ENCODE data around the gene GGT7.
"Not testable (repeated sequence)": the region's sequence is repeated elsewhere in the genome, so short reads cannot be mapped to it uniquely, and the experiment has no call there.

The GGT7 gene

DNA sequence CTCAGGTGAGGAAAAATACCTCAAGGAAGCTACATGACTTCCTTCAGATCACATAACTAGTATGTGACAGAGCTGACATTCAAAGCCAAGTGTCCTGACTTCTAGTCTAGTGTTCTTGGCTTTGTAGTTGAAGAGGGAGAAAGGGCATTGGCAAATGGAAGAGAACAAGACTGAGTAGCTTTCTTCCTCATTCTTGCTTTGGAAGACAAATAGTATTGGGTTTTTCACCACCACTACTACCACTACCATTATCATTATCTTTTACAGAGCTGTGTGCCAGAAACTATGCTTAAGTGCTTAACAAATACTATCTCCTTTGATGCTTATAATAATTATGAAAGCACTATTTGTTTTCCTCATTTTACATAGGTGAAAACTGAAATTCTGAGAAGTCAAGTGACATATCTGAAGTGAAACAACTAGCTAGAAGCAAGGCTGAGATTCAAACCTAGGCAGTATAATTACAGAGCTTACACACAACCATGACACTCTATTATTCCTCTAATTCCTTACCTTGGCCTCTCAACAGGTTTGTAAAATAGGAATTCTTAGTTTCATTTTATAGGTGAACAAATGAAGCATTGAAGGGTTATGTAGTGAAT lies 10.5 kb upstream of the GGT7 start:
- no peak overlapping the region for H3K4me3 ChIP-seq (ENCODE audit: low read depth, low read length)
- TF ChIP-seq, protein P1, sequence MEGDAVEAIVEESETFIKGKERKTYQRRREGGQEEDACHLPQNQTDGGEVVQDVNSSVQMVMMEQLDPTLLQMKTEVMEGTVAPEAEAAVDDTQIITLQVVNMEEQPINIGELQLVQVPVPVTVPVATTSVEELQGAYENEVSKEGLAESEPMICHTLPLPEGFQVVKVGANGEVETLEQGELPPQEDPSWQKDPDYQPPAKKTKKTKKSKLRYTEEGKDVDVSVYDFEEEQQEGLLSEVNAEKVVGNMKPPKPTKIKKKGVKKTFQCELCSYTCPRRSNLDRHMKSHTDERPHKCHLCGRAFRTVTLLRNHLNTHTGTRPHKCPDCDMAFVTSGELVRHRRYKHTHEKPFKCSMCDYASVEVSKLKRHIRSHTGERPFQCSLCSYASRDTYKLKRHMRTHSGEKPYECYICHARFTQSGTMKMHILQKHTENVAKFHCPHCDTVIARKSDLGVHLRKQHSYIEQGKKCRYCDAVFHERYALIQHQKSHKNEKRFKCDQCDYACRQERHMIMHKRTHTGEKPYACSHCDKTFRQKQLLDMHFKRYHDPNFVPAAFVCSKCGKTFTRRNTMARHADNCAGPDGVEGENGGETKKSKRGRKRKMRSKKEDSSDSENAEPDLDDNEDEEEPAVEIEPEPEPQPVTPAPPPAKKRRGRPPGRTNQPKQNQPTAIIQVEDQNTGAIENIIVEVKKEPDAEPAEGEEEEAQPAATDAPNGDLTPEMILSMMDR (IDR thresholded peaks at IDR 0.05; ENCODE audit: insufficient read depth, low read depth, low read length, missing control alignments) = no peak
- no peak for DNase-seq (ENCODE audit: low read depth)

DNA sequence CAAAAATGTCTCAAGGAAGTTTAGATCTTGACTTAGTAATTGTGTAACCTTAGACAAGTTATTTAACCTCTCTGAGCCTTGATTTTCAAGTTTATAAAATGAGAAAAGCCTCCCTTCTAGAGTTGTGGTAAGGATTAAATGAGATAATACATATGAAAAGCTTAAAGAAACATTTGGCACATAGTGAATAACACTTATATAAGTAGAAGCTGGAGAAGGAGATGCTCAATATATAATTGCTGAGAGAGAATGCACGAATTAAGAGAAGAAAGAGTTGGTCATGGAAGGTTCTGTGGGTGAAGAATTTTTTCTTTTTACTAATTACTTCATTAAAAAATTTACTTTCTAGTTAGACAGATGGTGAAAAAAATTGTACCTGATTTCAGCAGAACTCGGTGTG lies 9.0 kb upstream of the GGT7 start:
- no peak for DNase-seq (ENCODE audit: low read depth)
- TF ChIP-seq, protein P1 (IDR thresholded peaks at IDR 0.05; ENCODE audit: insufficient read depth, low read depth, low read length, missing control alignments) = no peak
- H3K4me3 ChIP-seq (ENCODE audit: low read depth, low read length) = no peak overlapping the region

DNA sequence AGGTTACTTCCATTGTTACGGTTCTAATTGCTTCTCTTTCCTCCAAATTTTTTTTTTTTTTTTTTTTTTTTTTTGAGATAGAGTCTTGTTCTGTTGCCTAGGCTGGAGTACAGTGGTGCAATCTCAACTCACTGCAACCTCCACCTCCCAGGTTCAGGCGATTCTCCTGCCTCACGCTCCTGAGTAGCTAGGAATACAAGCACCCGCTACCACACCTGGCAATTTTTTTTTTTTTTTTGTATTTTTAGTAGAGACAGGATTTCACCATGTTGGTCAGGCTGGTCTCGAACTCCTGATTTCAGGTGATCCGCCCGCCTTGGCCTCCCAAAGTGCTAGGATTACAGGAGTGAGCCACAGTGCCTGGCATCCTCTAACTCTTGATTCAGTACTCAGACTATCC lies 8.3 kb upstream of the GGT7 start:
- not testable (repeated sequence) for H3K4me3 ChIP-seq (ENCODE audit: low read depth, low read length); DNase-seq (ENCODE audit: low read depth)

DNA sequence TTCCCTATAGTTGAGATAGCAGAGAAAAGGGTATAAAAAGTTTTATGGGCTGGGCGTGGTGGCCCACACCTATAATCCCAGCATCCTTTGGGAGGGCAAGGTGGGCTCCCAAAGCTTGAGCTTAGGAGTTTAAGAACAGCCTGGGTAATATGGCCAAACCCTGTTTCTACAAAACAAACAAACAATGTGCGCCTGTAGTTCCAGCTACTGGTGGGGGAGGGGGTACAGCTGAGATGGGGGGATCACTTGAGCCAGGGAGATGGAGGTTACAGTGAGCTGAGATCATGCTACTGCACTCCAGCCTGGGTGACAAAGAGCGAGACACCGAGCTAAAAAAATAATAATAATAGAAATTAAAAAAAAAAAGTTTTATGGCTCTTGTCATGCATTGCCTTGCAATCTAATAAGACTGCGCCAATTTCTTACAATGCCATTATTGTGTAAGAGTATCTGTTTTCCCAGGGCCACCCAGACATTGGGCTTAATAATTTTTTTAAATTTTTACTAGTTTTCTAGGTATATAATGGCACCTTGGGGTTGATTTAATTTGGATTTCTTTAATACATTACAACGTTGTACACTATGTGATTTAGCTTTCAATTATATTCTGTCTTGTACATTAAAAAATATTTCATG lies 7.7 kb upstream of the GGT7 start:
- no peak for DNase-seq (ENCODE audit: low read depth)
- no peak overlapping the region for H3K4me3 ChIP-seq (ENCODE audit: low read depth, low read length)
- TF ChIP-seq, protein P1 (IDR thresholded peaks at IDR 0.05; ENCODE audit: insufficient read depth, low read depth, low read length, missing control alignments) = no peak

DNA sequence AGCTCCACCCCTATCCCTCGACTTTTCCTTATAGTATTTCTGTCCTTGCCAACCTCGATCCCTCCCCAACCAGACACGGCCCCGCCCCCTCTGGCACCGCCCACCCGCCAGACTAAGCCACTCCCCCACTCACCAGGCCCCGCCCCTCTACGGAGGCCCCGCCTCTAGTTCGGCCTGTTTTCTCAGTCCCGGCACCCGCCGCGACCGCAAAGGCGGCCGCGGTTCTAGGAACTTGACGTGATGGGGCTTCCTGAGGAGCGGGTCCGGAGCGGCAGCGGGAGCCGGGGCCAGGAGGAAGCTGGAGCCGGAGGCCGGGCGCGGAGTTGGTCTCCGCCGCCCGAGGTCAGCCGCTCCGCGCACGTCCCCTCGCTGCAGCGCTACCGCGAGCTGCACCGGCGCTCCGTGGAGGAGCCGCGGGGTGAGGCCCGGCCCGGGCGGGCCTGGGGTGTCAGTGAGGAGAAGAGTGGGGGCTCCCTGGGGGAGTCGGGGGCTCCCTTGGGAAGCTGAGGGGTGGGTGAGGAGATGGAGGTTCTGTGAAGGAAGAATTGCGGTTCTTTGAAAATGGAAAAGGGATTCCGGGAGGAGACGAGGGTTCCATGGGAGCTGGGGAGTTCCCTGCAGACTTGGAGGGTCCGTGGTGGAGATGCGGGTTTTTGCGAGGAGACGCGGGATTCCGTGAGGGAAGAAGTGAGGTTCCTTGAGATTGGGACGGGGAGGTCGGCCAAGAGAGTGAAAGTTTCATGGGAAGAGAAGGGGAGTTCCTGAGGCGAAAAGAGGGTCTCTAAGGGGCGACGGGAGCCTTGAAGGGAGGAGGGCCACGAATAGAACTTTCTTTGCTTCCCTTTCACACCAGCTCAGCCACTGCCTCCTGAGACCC lies 4.0 kb upstream of the GGT7 start, which contains the start of gene ACSS2:
ACSS2 (plus strand) TSS at position 207 of the 877 bp plus-strand sequence; CDS start at position 241, 34 bp downstream.
- DNase-seq (ENCODE audit: low read depth) = no peak
- TF ChIP-seq, protein P1 (IDR thresholded peaks at IDR 0.05; ENCODE audit: insufficient read depth, low read depth, low read length, missing control alignments) = no peak
- peak within 1 kb of the TSS; percentile 76 for H3K4me3 ChIP-seq (ENCODE audit: low read depth, low read length)

DNA sequence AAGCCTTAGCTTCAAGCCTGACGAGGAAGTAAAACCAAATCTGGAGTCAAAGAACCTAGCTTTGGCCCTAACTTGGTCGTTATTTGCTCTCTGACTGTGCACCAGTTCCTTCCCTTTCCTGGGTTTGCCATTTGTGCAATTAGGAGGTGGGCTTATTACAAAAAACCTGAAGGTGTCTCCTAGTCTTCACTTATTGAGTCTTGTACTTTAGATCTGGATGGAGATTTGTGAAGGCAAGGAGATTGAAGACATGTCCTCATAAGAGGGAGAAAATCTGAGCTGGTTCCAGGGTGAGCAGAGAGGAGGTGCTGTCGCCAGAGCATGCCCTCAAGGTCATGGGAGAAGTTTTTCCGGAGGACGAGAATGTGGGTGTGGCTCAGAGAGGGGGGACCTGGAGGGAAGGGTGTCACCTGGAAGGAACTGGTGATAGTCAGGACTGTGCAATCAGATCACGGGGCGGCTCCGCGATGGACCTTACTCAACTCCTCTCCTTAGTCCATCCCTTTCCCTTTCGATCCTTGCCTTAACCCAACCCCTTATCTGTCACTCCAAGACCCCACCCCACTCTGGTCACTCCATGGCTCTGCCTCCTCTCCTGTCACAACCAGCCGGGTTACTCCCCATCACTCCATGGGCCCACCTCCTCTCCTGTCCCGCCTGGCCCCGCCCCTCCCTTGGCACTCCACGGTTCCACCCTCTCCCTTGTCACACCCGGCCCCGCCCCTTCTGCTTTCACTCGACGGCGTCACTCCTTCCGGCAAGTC lies 3.2 kb upstream of the GGT7 start:
- peak overlapping the region; percentile 76 for H3K4me3 ChIP-seq (ENCODE audit: low read depth, low read length)
- peak; percentile 96 for DNase-seq (ENCODE audit: low read depth)
- TF ChIP-seq, protein P1 (IDR thresholded peaks at IDR 0.05; ENCODE audit: insufficient read depth, low read depth, low read length, missing control alignments) = no peak

Data from GM12865 (cell line).